ENCODE results near the gene IHH.

- TF ChIP-seq, protein P1, sequence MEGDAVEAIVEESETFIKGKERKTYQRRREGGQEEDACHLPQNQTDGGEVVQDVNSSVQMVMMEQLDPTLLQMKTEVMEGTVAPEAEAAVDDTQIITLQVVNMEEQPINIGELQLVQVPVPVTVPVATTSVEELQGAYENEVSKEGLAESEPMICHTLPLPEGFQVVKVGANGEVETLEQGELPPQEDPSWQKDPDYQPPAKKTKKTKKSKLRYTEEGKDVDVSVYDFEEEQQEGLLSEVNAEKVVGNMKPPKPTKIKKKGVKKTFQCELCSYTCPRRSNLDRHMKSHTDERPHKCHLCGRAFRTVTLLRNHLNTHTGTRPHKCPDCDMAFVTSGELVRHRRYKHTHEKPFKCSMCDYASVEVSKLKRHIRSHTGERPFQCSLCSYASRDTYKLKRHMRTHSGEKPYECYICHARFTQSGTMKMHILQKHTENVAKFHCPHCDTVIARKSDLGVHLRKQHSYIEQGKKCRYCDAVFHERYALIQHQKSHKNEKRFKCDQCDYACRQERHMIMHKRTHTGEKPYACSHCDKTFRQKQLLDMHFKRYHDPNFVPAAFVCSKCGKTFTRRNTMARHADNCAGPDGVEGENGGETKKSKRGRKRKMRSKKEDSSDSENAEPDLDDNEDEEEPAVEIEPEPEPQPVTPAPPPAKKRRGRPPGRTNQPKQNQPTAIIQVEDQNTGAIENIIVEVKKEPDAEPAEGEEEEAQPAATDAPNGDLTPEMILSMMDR (IDR thresholded peaks at IDR 0.05; ENCODE audit: poor library complexity), result no peak
- TF ChIP-seq EZH2 (IDR thresholded peaks at IDR 0.05; ENCODE audit: borderline replicate concordance), result peak; percentile 91
Observed at GRCh38 chr2:219060821-219061791, at the start of gene IHH.
